HUES64 (cell line): ENCODE measurements around the gene FEM1B. TPM values are rescaled to one million over a fixed set of nuclear protein-coding genes. Genes with fewer than 3 reads are reported as not detected.
A peak's percentile ranks its signal among the peaks of the same experiment; 100 is the strongest.

ENCODE experiments used
- H3K27ac ChIP-seq: 2 replicates; pipeline ENCODE4 v1.7.0; 2013; ENCODE audit warnings: low read depth, low read length, inconsistent platforms
- H3K27me3 ChIP-seq: 2 replicates; pipeline ENCODE4 v1.6.1; 2013; ENCODE audit warnings: mild to moderate bottlenecking, low read length; ENCODE audit not compliant: insufficient read depth
- H3K36me3 ChIP-seq: 2 replicates; pipeline ENCODE4 v1.6.1; 2013; ENCODE audit warnings: mild to moderate bottlenecking, low read length; ENCODE audit not compliant: insufficient read depth
- H3K4me1 ChIP-seq: 2 replicates; pipeline ENCODE4 v1.6.1; 2013; ENCODE audit warnings: mild to moderate bottlenecking, low read length, moderate library complexity; ENCODE audit not compliant: insufficient read depth
- H3K4me3 ChIP-seq: 2 replicates; pipeline ENCODE4 v1.5.1; 2013; ENCODE audit warnings: mild to moderate bottlenecking, low read length, moderate library complexity
- H3K9ac ChIP-seq: 2 replicates; pipeline ENCODE4 v1.6.1; 2013; ENCODE audit warnings: mild to moderate bottlenecking, low read depth, low read length
- H3K9me3 ChIP-seq: 2 replicates; pipeline ENCODE4 v1.6.1; 2013; ENCODE audit warnings: low read depth, low read length; ENCODE audit not compliant: insufficient read depth
- WGBS: fragments of 150-250, 120-280 bp; methylation state at CpG from one replicate; pipeline ENCODE4 v1.1.7; 2013; ENCODE audit warnings: missing lambda C conversion rate; 5-methylcytosine and 5-hydroxymethylcytosine counted together
- polyA plus RNA-seq, 2 experiments: library from polyadenylated mRNA; stranded (reverse); fragments of 50-300 nt; gene quantifications; one replicate each; pipeline ENCODE4 v1.2.3, GENCODE V29; 2013

The FEM1B gene
- polyA plus RNA-seq (2013, experiment 1 of 2) = 32.7 TPM
- polyA plus RNA-seq (2013, experiment 2 of 2) = 36.9 TPM

GRCh38 chr15:68277603-68278344 is at the start of gene FEM1B:
Gene FEM1B (plus strand): TSS chr15:68277745. CDS start chr15:68278418, 673 bp downstream.
- under 1% methylated on average over 85 of the region's 85 CpGs for WGBS
- H3K9ac ChIP-seq = peak within 1 kb of the TSS; percentile 85
- peak within 1 kb of the TSS; percentile 85 for H3K4me3 ChIP-seq
- H3K9me3 ChIP-seq = no peaks in the 10 kb centered on the region
- 0 out of 2 replicates have a peak, but pooled peaks cover 4% of the 10 kb centered on the region for H3K36me3 ChIP-seq
- peak within 1 kb of the TSS; percentile 96 for H3K27ac ChIP-seq
- no peaks in the 10 kb centered on the region for H3K27me3 ChIP-seq
- H3K4me1 ChIP-seq = peaks cover 40% of the 10 kb centered on the region

GRCh38 chr15:68228143-68228970 is 49.2 kb upstream of the FEM1B start:
- WGBS = 37% methylated on average over 25 of the region's 25 CpGs
- Histone ChIP-seq H3K4me1 (no peaks in the 10 kb centered on the region), H3K9ac (peak overlapping the region; percentile 97), H3K9me3 (peaks cover 2% of the 10 kb centered on the region), H3K4me3 (peak overlapping the region; percentile 86), H3K36me3 (peaks cover 4% of the 10 kb centered on the region; the same call in 1 of the 2 replicates), H3K27me3 (no peaks in the 10 kb centered on the region), H3K27ac (no peak overlapping the region; the same call in 1 of the 2 replicates)

GRCh38 chr15:68228971-68229385 is 48.6 kb upstream of the FEM1B start:
- peaks cover 3% of the 10 kb centered on the region; the same call in 1 of the 2 replicates for H3K36me3 ChIP-seq
- WGBS = under 1% methylated on average over 39 of the region's 39 CpGs
- peak overlapping the region; percentile 97 for H3K9ac ChIP-seq
- H3K9me3 ChIP-seq = no peaks in the 10 kb centered on the region
- H3K4me3 ChIP-seq = peak overlapping the region; percentile 86
- peak overlapping the region; percentile 91 for H3K27ac ChIP-seq
- no peaks in the 10 kb centered on the region for H3K27me3 ChIP-seq
- H3K4me1 ChIP-seq = no peaks in the 10 kb centered on the region

GRCh38 chr15:68229386-68230156 is 48.0 kb upstream of the FEM1B start, which contains the start of gene CLN6:
Gene CLN6 (minus strand): TSS chr15:68229728. CDS start chr15:68229584, 144 bp downstream.
- under 1% methylated on average over 82 of the region's 82 CpGs for WGBS
- H3K4me3 ChIP-seq = peak within 1 kb of the TSS; percentile 86
- H3K9me3 ChIP-seq = no peaks in the 10 kb centered on the region
- H3K27ac ChIP-seq = peak within 1 kb of the TSS; percentile 91
- peaks cover 2% of the 10 kb centered on the region; the same call in 1 of the 2 replicates for H3K36me3 ChIP-seq
- 0 out of 2 replicates have a peak, but pooled peaks cover 3% of the 10 kb centered on the region for H3K4me1 ChIP-seq
- no peaks in the 10 kb centered on the region for H3K27me3 ChIP-seq
- peak within 1 kb of the TSS; percentile 97 for H3K9ac ChIP-seq

GRCh38 chr15:68230157-68231100 is 47.1 kb upstream of the FEM1B start:
- peak overlapping the region; percentile 86 for H3K4me3 ChIP-seq
- H3K9me3 ChIP-seq = no peaks in the 10 kb centered on the region
- no peak overlapping the region for H3K27ac ChIP-seq
- H3K4me1 ChIP-seq = 0 out of 2 replicates have a peak, but pooled peaks cover 3% of the 10 kb centered on the region
- 69% methylated on average over 20 of the region's 20 CpGs for WGBS
- no peaks in the 10 kb centered on the region for H3K36me3 ChIP-seq
- peak overlapping the region; percentile 64 for H3K9ac ChIP-seq
- H3K27me3 ChIP-seq = no peaks in the 10 kb centered on the region

GRCh38 chr15:68231102-68231818 is 46.3 kb upstream of the FEM1B start:
- 84% methylated on average over 9 of the region's 9 CpGs for WGBS
- Histone ChIP-seq H3K9ac (no peak overlapping the region), H3K27me3 (no peaks in the 10 kb centered on the region), H3K4me3 (no peak overlapping the region), H3K27ac (no peak overlapping the region), H3K36me3 (no peaks in the 10 kb centered on the region), H3K4me1 (0 out of 2 replicates have a peak, but pooled peaks cover 3% of the 10 kb centered on the region), H3K9me3 (no peaks in the 10 kb centered on the region)

GRCh38 chr15:68232449-68232848 is 45.1 kb upstream of the FEM1B start:
- Histone ChIP-seq H3K9me3 (no peaks in the 10 kb centered on the region), H3K27ac (no peak overlapping the region), H3K4me1 (0 out of 2 replicates have a peak, but pooled peaks cover 3% of the 10 kb centered on the region), H3K9ac (no peak overlapping the region), H3K27me3 (no peaks in the 10 kb centered on the region), H3K36me3 (no peaks in the 10 kb centered on the region), H3K4me3 (no peak overlapping the region)
- WGBS = 92% methylated on average over 6 of the region's 6 CpGs

GRCh38 chr15:68232937-68233336 is 44.6 kb upstream of the FEM1B start:
- Histone ChIP-seq H3K36me3 (no peaks in the 10 kb centered on the region), H3K27me3 (no peaks in the 10 kb centered on the region), H3K4me1 (0 out of 2 replicates have a peak, but pooled peaks cover 3% of the 10 kb centered on the region), H3K4me3 (no peak overlapping the region), H3K27ac (no peak overlapping the region), H3K9me3 (no peaks in the 10 kb centered on the region), H3K9ac (no peak overlapping the region)
- 88% methylated on average over 4 of the region's 6 CpGs for WGBS

GRCh38 chr15:68234060-68234459 is 43.5 kb upstream of the FEM1B start:
- H3K4me1 ChIP-seq = 0 out of 2 replicates have a peak, but pooled peaks cover 3% of the 10 kb centered on the region
- no peaks in the 10 kb centered on the region for H3K36me3 ChIP-seq
- WGBS = 92% methylated on average over 6 of the region's 6 CpGs
- H3K27me3 ChIP-seq = no peaks in the 10 kb centered on the region
- no peaks in the 10 kb centered on the region for H3K9me3 ChIP-seq
- no peak overlapping the region for H3K27ac ChIP-seq
- H3K4me3 ChIP-seq = no peak overlapping the region
- no peak overlapping the region for H3K9ac ChIP-seq
